K562 (cell line): ENCODE measurements around the gene PAN3. TPM values are rescaled to one million over a fixed set of nuclear protein-coding genes. Genes with fewer than 3 reads are reported as not detected.

Experiments used
- ATAC-seq: fragments of 200-7000 bp; cut with Tn5 transposase; 3 replicates; pipeline ENCODE4 v1.9.1; 2020; ENCODE audit warnings: moderate library complexity
- BruUV-seq: library from RNA; stranded (reverse); fragments of 400-500 nt; replicated peaks from 2 replicates; lab custom pipeline; 2021; lab: Mats Ljungman, UMichigan
- CTCF ChIA-PET: fragments of 300-600 bp; formaldehyde crosslinking; extraction: SDS; loops from one replicate; lab custom pipeline; 2021; ENCODE audit warnings: low intra/inter-chr PET ratio; lab: Yijun Ruan, JAX
- POLR2A ChIA-PET: fragments of 300-600, 350-650 bp; sonication (Branson Sonifier 250); formaldehyde crosslinking; extraction: SDS; loops from one replicate; lab custom pipeline; 2021; ENCODE audit warnings: antibody characterized with exemption, inconsistent platforms; lab: Yijun Ruan, JAX
- DNase-seq, 4 experiments: peaks; one replicate each; pipeline versions ENCODE4 v3.0.0 to v3.0.0-alpha.2; 2011 to 2018; ENCODE audit warnings: low spot score in 3 of 4, mixed read lengths in 3 of 4; ENCODE audit errors: extremely low read depth in 1 of 4
- FAIRE-seq: peaks from 2 replicates; lab custom pipeline; 2011; peaks lifted over from hg19 to GRCh38; lab: Jason Lieb, UNC
- H2AFZ ChIP-seq: 2 replicates; pipeline ENCODE4 v1.6.0; 2011; ENCODE audit warnings: low read depth, low read length, control low read depth, inconsistent platforms
- H3K27ac ChIP-seq: fragments of 200-600 bp; 3 replicates; pipeline ENCODE4 v1.8.0; 2011; ENCODE audit warnings: low read depth, mild to moderate bottlenecking, control low read depth, inconsistent platforms, low read length, moderate library complexity, mixed read lengths; ENCODE audit errors: extremely low read depth
- H3K27me3 ChIP-seq, 2 experiments: fragments of 300-600 bp in 1 of 2; 2 replicates in 1 of 2; 3 replicates in 1 of 2; pipeline versions ENCODE4 v1.6.0 to v1.8.0; 2011; ENCODE audit warnings: inconsistent platforms in 2 of 2, low read length in 2 of 2, mild to moderate bottlenecking in 1 of 2, mixed read lengths in 1 of 2, moderate library complexity in 1 of 2; ENCODE audit not compliant: control insufficient read depth in 2 of 2, insufficient read depth in 2 of 2
- H3K36me3 ChIP-seq: fragments of 300-600 bp; 3 replicates; pipeline ENCODE4 v1.8.0; 2011; ENCODE audit warnings: mild to moderate bottlenecking, low read length, inconsistent platforms; ENCODE audit not compliant: control insufficient read depth, insufficient read depth
- H3K4me1 ChIP-seq, 2 experiments: fragments of 200-600 bp in 1 of 2; replicated peaks in 1 of 2; 2 replicates in 1 of 2; 3 replicates in 1 of 2; pipeline versions ENCODE4 v1.5.1 to v1.8.0; 2011; ENCODE audit warnings: inconsistent platforms in 2 of 2, low read length in 2 of 2, mild to moderate bottlenecking in 1 of 2, mixed read lengths in 1 of 2, moderate library complexity in 1 of 2; ENCODE audit not compliant: control insufficient read depth in 2 of 2, insufficient read depth in 2 of 2
- H3K4me2 ChIP-seq: 2 replicates; pipeline ENCODE4 v1.6.1; 2011; ENCODE audit warnings: low read length, control low read depth, inconsistent platforms, mixed read lengths; ENCODE audit not compliant: insufficient read depth
- H3K4me3 ChIP-seq: fragments of 200-600 bp; sonication (generic), shearing (Covaris generic); 2 replicates; pipeline ENCODE4 v1.5.1; 2016; ENCODE audit warnings: control low read depth, inconsistent platforms
- H3K79me2 ChIP-seq: fragments of 200-600 bp; 3 replicates; pipeline ENCODE4 v1.8.0; 2011; ENCODE audit warnings: low read length, inconsistent platforms; ENCODE audit not compliant: control insufficient read depth, insufficient read depth
- H3K9ac ChIP-seq, 2 experiments: 2 replicates each; pipeline versions ENCODE4 v1.6.0 to v1.6.1; 2011; ENCODE audit warnings: low read depth in 2 of 2, low read length in 2 of 2, control low read depth in 1 of 2, inconsistent platforms in 1 of 2, mild to moderate bottlenecking in 1 of 2, mixed read lengths in 1 of 2; ENCODE audit not compliant: insufficient read depth in 1 of 2
- H3K9me1 ChIP-seq: one replicate; pipeline ENCODE4 v1.6.0; 2011; ENCODE audit warnings: inconsistent platforms, mild to moderate bottlenecking, low read length, moderate library complexity; ENCODE audit not compliant: control insufficient read depth, insufficient read depth
- H3K9me3 ChIP-seq: replicated peaks from 2 replicates; pipeline ENCODE4 v1.5.1; 2011; ENCODE audit warnings: low read depth, low read length, inconsistent platforms; ENCODE audit not compliant: control insufficient read depth, insufficient read depth
- H4K20me1 ChIP-seq: replicated peaks from 2 replicates; pipeline ENCODE4 v1.6.1; 2011; ENCODE audit warnings: low read length, inconsistent platforms, mixed read lengths; ENCODE audit not compliant: control insufficient read depth, insufficient read depth
- BCL6 ChIP-seq: fragments of 250-450 bp; sonication (Bioruptor Pico); IDR thresholded peaks from 2 replicates; pipeline ENCODE4 v1.4.0; 2020
- CBFA2T3 ChIP-seq: fragments of 450-650 bp; IDR thresholded peaks from 2 replicates; pipeline ENCODE4 v1.6.1; 2017
- CHD2 ChIP-seq: IDR thresholded peaks from 2 replicates; pipeline ENCODE4 v1.6.1; 2011; ENCODE audit warnings: low read depth, low read length
- GTF2E2 ChIP-seq: fragments of 200-800 bp; sonication (Bioruptor generic); IDR thresholded peaks from 2 replicates; pipeline ENCODE4 v1.6.1; 2016; ENCODE audit warnings: missing genetic modification characterization, missing compliant biosample characterization
- HEY1 ChIP-seq: fragments of 250-450 bp; sonication (Bioruptor Pico); IDR thresholded peaks from 2 replicates; pipeline ENCODE4 v1.5.0; 2020; ENCODE audit warnings: mild to moderate bottlenecking, moderate library complexity, borderline replicate concordance
- KAT8 ChIP-seq: fragments of 450-650 bp; IDR thresholded peaks from 2 replicates; pipeline ENCODE4 v1.6.1; 2016; ENCODE audit warnings: low read depth, mild to moderate bottlenecking
- KLF1 ChIP-seq: fragments of 450-650 bp; IDR thresholded peaks from 2 replicates; pipeline ENCODE4 v1.6.1; 2016; ENCODE audit warnings: missing genetic modification characterization, missing compliant biosample characterization
- KLF16 ChIP-seq: IDR thresholded peaks from 2 replicates; pipeline ENCODE4 v1.6.1; 2016; ENCODE audit warnings: antibody characterized with exemption
- MXI1 ChIP-seq: IDR thresholded peaks from 2 replicates; pipeline ENCODE4 v1.6.1; 2011; ENCODE audit warnings: low read depth, mild to moderate bottlenecking, improper control_type of control experiment, low read length
- RAD21 ChIP-seq, 2 experiments: fragments of 250-450 bp in 1 of 2; fragments of 450-650 bp in 1 of 2; sonication (Bioruptor Pico) in 1 of 2; formaldehyde crosslinking in 1 of 2; IDR thresholded peaks in 1 of 2; conservative IDR thresholded peaks in 1 of 2; 2 replicates each; pipeline versions ENCODE4 v1.4.0 to v1.8.0; 2020 to 2022; ENCODE audit warnings: mild to moderate bottlenecking in 2 of 2, moderate library complexity in 1 of 2
- RBFOX2 ChIP-seq: fragments of 200-400 bp; formaldehyde crosslinking; IDR thresholded peaks from 2 replicates; pipeline ENCODE4 v1.6.1; 2017; ENCODE audit warnings: low read depth, mild to moderate bottlenecking, low read length, moderate library complexity
- RBM34 ChIP-seq: fragments of 200-400 bp; formaldehyde crosslinking; IDR thresholded peaks from 2 replicates; pipeline ENCODE4 v1.6.1; 2018; ENCODE audit warnings: low read length, borderline replicate concordance; ENCODE audit not compliant: insufficient read depth
- ZNF347 ChIP-seq: fragments of 450-650 bp; formaldehyde crosslinking; IDR thresholded peaks from 2 replicates; pipeline ENCODE4 v1.4.0; 2020; ENCODE audit warnings: low read depth, mild to moderate bottlenecking, moderate library complexity
- ZNF408 ChIP-seq: fragments of 250-450 bp; sonication (Bioruptor Pico); IDR thresholded peaks from 2 replicates; pipeline ENCODE4 v1.4.0; 2020; ENCODE audit warnings: low read depth, mild to moderate bottlenecking, moderate library complexity
- ZNF507 ChIP-seq: conservative IDR thresholded peaks from 2 replicates; pipeline ENCODE4 v1.6.1; 2017; ENCODE audit warnings: missing genetic modification characterization, missing compliant biosample characterization
- WGBS: fragments of 100-300 bp; shearing (Covaris generic); methylation state at CpG from one replicate; pipeline ENCODE4 v1.1.6; 2016; ENCODE audit warnings: low coverage, mixed read lengths; ENCODE audit not compliant: insufficient coverage; ENCODE audit errors: missing lambda C conversion rate; 5-methylcytosine and 5-hydroxymethylcytosine counted together
- in situ Hi-C: fragments of 300-500 bp; cut with MboI; formaldehyde crosslinking; loops from 4 replicates; pipeline ENCODE4 v1.15.0; 2018; ENCODE audit warnings: inconsistent platforms, mixed read lengths
- intact Hi-C: fragments of 100-400 bp; cut with micrococcal nuclease; formaldehyde crosslinking; loops from 2 replicates; pipeline ENCODE4 v1.14.2; 2022
- polyA plus RNA-seq, 8 experiments: library from polyadenylated mRNA; depleted of rRNA in 4 of 8; stranded (reverse) in 5 of 8; unstranded in 3 of 8; fragments of >200 nt; fragmentation: Nextera tagmentation in 2 of 8; fragmentation: Illumina TruSeq in 1 of 8; extraction: Ambion mirVana in 2 of 8; extraction: Trizol in 1 of 8; gene quantifications; 2 replicates each; pipeline versions ENCODE4 v1.2.1 to v1.2.3, GENCODE V29; 2011 to 2014; ENCODE audit warnings: inconsistent platforms in 1 of 8, missing spikeins in 1 of 8
- total RNA-seq, 7 experiments: library from RNA; depleted of rRNA in 6 of 7; stranded (reverse); fragments of >200 nt in 6 of 7; fragmentation: Illumina TruSeq in 2 of 7; extraction: Trizol in 2 of 7; gene quantifications; 2 replicates each; pipeline versions ENCODE4 v1.2.1 to v1.2.3, GENCODE V29; 2011 to 2021; ENCODE audit warnings: low replicate concordance in 1 of 7
- TF ChIP-seq, protein P1 (sequence below): fragments of 250-450 bp; sonication (Bioruptor Pico); IDR thresholded peaks from 2 replicates; pipeline ENCODE4 v1.9.0; 2021; ENCODE audit warnings: mild to moderate bottlenecking

PAN3 gene
- total and polyA plus RNA-seq, 9 of the 15 experiments (the other 6 are each of a cell fraction or from before 2014, with no cell fraction given) = 7.2 to 19.9 (median 11.6) TPM

DNA sequence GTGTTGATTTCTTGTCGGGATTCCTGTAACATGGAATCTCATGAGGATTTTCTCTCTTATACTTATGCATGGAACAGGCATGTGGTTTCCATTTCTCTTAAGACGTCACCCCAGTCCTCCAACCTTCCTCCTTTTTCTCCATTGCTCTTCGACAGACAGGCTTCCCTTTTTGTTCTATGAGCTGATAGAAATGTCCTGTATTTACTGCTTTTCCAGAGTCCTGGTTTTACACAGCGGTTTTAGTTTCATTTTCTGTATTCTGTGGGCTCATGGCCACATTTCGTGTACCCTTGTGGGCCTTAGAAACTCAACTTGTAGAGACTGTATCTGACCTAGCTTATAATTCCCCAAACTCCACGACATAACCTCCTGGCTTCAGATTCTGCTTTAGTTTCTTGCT is 113.1 kb downstream of the PAN3 start:
- ATAC-seq (no peak), FAIRE-seq (no peak), DNase-seq (no peak)
- POLR2A ChIA-PET = no interaction called here
- no peaks in the 10 kb centered on the region for H3K27me3 ChIP-seq
- no peaks in the 10 kb centered on the region; a peak in 1 of 5 replicates for H3K4me1 ChIP-seq
- H3K9me3 ChIP-seq = no peaks in the 10 kb centered on the region
- no peak overlapping the region for H3K4me2 ChIP-seq
- H3K9ac ChIP-seq = no peak overlapping the region
- no peak for TF ChIP-seq ZNF507 (tag)
- peaks cover 7% of the 10 kb centered on the region; the same call in 2 of the 3 replicates for H3K79me2 ChIP-seq
- in situ Hi-C loops = no loop called here
- BruUV-seq = no TSS peak
- WGBS = 79% methylated on average over 5 of the region's 6 CpGs
- no peak overlapping the region for H3K4me3 ChIP-seq
- intact Hi-C loops = no loop called here
- no peaks in the 10 kb centered on the region for H3K9me1 ChIP-seq
- CTCF ChIA-PET = no interaction called here
- no peak overlapping the region for H2AFZ ChIP-seq
- H4K20me1 ChIP-seq = no peaks in the 10 kb centered on the region
- no peak overlapping the region for H3K27ac ChIP-seq
- peaks cover 10% of the 10 kb centered on the region; the same call in 2 of the 3 replicates for H3K36me3 ChIP-seq

DNA sequence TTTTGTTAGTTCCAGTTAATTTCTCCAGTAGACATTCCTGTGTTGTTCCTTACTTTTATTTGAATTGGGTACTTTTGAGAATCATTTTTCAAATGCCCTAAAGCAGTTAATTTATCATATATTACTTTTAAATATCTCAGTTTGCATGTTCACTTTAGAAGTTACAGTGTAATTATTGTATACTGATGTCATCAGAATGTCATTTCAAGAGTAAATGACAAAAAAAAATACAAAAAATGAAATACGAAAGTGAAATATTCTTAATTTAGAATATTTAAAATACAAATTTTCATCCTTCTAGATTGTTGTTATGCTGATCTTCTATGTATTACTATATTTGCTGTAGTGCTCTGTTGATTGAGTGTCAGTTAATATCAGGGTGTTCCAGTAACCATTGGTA is 114.2 kb downstream of the PAN3 start:
- DNase-seq = no peak
- in situ Hi-C loops = no loop called here
- peaks cover 19% of the 10 kb centered on the region; the same call in 2 of the 3 replicates for H3K36me3 ChIP-seq

More for the DNA sequence above, 114.2 kb downstream of the PAN3 start:
- CTCF ChIA-PET = no interaction called here
- no peak overlapping the region for H3K4me3 ChIP-seq
- H3K79me2 ChIP-seq = peaks cover 7% of the 10 kb centered on the region; the same call in 2 of the 3 replicates
- POLR2A ChIA-PET = no interaction called here
- no peaks in the 10 kb centered on the region for H3K27me3 ChIP-seq
- no peaks in the 10 kb centered on the region for H3K9me1 ChIP-seq
- ATAC-seq (no peak), FAIRE-seq (no peak)
- TF ChIP-seq HEY1 (no peak), KAT8 (no peak), BCL6 (CRISPR knock-in tag) (no peak), CHD2 (no peak), ZNF347 (CRISPR knock-in tag) (no peak), RBM34 (no peak), ZNF408 (no peak), MXI1 (no peak), GTF2E2 (no peak), CBFA2T3 (no peak), KLF1 (tag) (no peak), RBFOX2 (no peak), KLF16 (no peak), RAD21 (CRISPR knock-in tag; conservative IDR thresholded peaks at IDR 0.05 in 1 of 2, IDR thresholded peaks at IDR 0.05 in 1 of 2) (no peak)
- TF ChIP-seq, protein P1, sequence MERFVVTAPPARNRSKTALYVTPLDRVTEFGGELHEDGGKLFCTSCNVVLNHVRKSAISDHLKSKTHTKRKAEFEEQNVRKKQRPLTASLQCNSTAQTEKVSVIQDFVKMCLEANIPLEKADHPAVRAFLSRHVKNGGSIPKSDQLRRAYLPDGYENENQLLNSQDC (CRISPR knock-in tag) = no peak
- BruUV-seq = no TSS peak
- H3K9ac ChIP-seq = no peak overlapping the region
- H3K9me3 ChIP-seq = no peaks in the 10 kb centered on the region
- WGBS = 100% methylated on average over 1 of the region's 1 CpG
- H3K4me2 ChIP-seq = no peak overlapping the region
- H4K20me1 ChIP-seq = no peaks in the 10 kb centered on the region
- no peak overlapping the region for H2AFZ ChIP-seq
- no peaks in the 10 kb centered on the region; a peak in 1 of 5 replicates for H3K4me1 ChIP-seq
- intact Hi-C loops = no loop called here
- no peak overlapping the region for H3K27ac ChIP-seq
